Measurements from ENCODE around the gene TBC1D2B. TPM values are rescaled to one million over a fixed set of nuclear protein-coding genes. Genes with fewer than 3 reads are reported as not detected.
"Not testable (repeated sequence)": the region's sequence is repeated elsewhere in the genome, so short reads cannot be mapped to it uniquely, and the experiment has no call there.

Gene TBC1D2B
- total RNA-seq, 1 experiment from 2014 or later: 9.9 TPM

GRCh38 chr15:77975332-77976094 is 102.0 kb downstream of the TBC1D2B start:
- H3K27me3 ChIP-seq (ENCODE audit: control insufficient read depth, insufficient read depth, low read length): no peaks in the 10 kb centered on the region
- peak; percentile 28 for DNase-seq
- H3K36me3 ChIP-seq (replicated peaks; ENCODE audit: control insufficient read depth, insufficient read depth, low read length): no peaks in the 10 kb centered on the region
- no peak overlapping the region for H3K4me3 ChIP-seq (ENCODE audit: insufficient read depth, low read depth, low read length)

GRCh38 chr15:77974416-77975331 is 102.8 kb downstream of the TBC1D2B start:
- Histone ChIP-seq H3K36me3 (replicated peaks; ENCODE audit: control insufficient read depth, insufficient read depth, low read length) (no peaks in the 10 kb centered on the region), H3K4me3 (ENCODE audit: insufficient read depth, low read depth, low read length) (no peak overlapping the region), H3K27me3 (ENCODE audit: control insufficient read depth, insufficient read depth, low read length) (no peaks in the 10 kb centered on the region)
- DNase-seq: peak; percentile 19

GRCh38 chr15:77974098-77974414 is 103.5 kb downstream of the TBC1D2B start:
- DNase-seq: peak; percentile 18
- Histone ChIP-seq H3K36me3 (replicated peaks; ENCODE audit: control insufficient read depth, insufficient read depth, low read length) (no peaks in the 10 kb centered on the region), H3K27me3 (ENCODE audit: control insufficient read depth, insufficient read depth, low read length) (no peaks in the 10 kb centered on the region), H3K4me3 (ENCODE audit: insufficient read depth, low read depth, low read length) (no peak overlapping the region)

- not testable (repeated sequence) for DNase-seq; H3K27me3 ChIP-seq (ENCODE audit: control insufficient read depth, insufficient read depth, low read length); H3K36me3 ChIP-seq (replicated peaks; ENCODE audit: control insufficient read depth, insufficient read depth, low read length); H3K4me3 ChIP-seq (ENCODE audit: insufficient read depth, low read depth, low read length)
Measured at GRCh38 chr15:77973273-77974097, 104.0 kb downstream of the TBC1D2B start.

GRCh38 chr15:77972706-77973105 is 104.8 kb downstream of the TBC1D2B start:
- H3K27me3 ChIP-seq (ENCODE audit: control insufficient read depth, insufficient read depth, low read length); H3K4me3 ChIP-seq (ENCODE audit: insufficient read depth, low read depth, low read length); DNase-seq; H3K36me3 ChIP-seq (replicated peaks; ENCODE audit: control insufficient read depth, insufficient read depth, low read length): not testable (repeated sequence)

GRCh38 chr15:77971875-77972274 is 105.6 kb downstream of the TBC1D2B start:
- not testable (repeated sequence) for H3K27me3 ChIP-seq (ENCODE audit: control insufficient read depth, insufficient read depth, low read length); H3K4me3 ChIP-seq (ENCODE audit: insufficient read depth, low read depth, low read length); DNase-seq; H3K36me3 ChIP-seq (replicated peaks; ENCODE audit: control insufficient read depth, insufficient read depth, low read length)

- not testable (repeated sequence) for DNase-seq; H3K27me3 ChIP-seq (ENCODE audit: control insufficient read depth, insufficient read depth, low read length); H3K4me3 ChIP-seq (ENCODE audit: insufficient read depth, low read depth, low read length); H3K36me3 ChIP-seq (replicated peaks; ENCODE audit: control insufficient read depth, insufficient read depth, low read length)
Measured at GRCh38 chr15:77970813-77971360, 106.6 kb downstream of the TBC1D2B start.

- Histone ChIP-seq H3K4me3 (ENCODE audit: insufficient read depth, low read depth, low read length) (no peak overlapping the region), H3K27me3 (ENCODE audit: control insufficient read depth, insufficient read depth, low read length) (no peaks in the 10 kb centered on the region), H3K36me3 (replicated peaks; ENCODE audit: control insufficient read depth, insufficient read depth, low read length) (no peaks in the 10 kb centered on the region)
- no peak for DNase-seq
Measured at GRCh38 chr15:77969055-77969454, 108.5 kb downstream of the TBC1D2B start.

- Histone ChIP-seq H3K27me3 (ENCODE audit: control insufficient read depth, insufficient read depth, low read length) (no peaks in the 10 kb centered on the region), H3K36me3 (replicated peaks; ENCODE audit: control insufficient read depth, insufficient read depth, low read length) (no peaks in the 10 kb centered on the region), H3K4me3 (ENCODE audit: insufficient read depth, low read depth, low read length) (no peak overlapping the region)
- DNase-seq: no peak
Measured at GRCh38 chr15:77967798-77968197, 109.7 kb downstream of the TBC1D2B start.

- not testable (repeated sequence) for H3K4me3 ChIP-seq (ENCODE audit: insufficient read depth, low read depth, low read length); H3K36me3 ChIP-seq (replicated peaks; ENCODE audit: control insufficient read depth, insufficient read depth, low read length); DNase-seq; H3K27me3 ChIP-seq (ENCODE audit: control insufficient read depth, insufficient read depth, low read length)
Measured at GRCh38 chr15:77967235-77967615, 110.3 kb downstream of the TBC1D2B start.

GRCh38 chr15:77966540-77967234 is 110.8 kb downstream of the TBC1D2B start:
- DNase-seq: peak; percentile 86
- H3K4me3 ChIP-seq (ENCODE audit: insufficient read depth, low read depth, low read length): no peak overlapping the region
- no peaks in the 10 kb centered on the region for H3K27me3 ChIP-seq (ENCODE audit: control insufficient read depth, insufficient read depth, low read length)
- no peaks in the 10 kb centered on the region for H3K36me3 ChIP-seq (replicated peaks; ENCODE audit: control insufficient read depth, insufficient read depth, low read length)

GRCh38 chr15:77964193-77964592 is 113.3 kb downstream of the TBC1D2B start:
- H3K27me3 ChIP-seq (ENCODE audit: control insufficient read depth, insufficient read depth, low read length): no peaks in the 10 kb centered on the region
- H3K4me3 ChIP-seq (ENCODE audit: insufficient read depth, low read depth, low read length): no peak overlapping the region
- H3K36me3 ChIP-seq (replicated peaks; ENCODE audit: control insufficient read depth, insufficient read depth, low read length): no peaks in the 10 kb centered on the region
- DNase-seq: no peak

GRCh38 chr15:77959432-77959879 is 118.1 kb downstream of the TBC1D2B start:
- peak; percentile 91 for DNase-seq
- Histone ChIP-seq H3K27me3 (ENCODE audit: control insufficient read depth, insufficient read depth, low read length) (peaks cover 3% of the 10 kb centered on the region), H3K4me3 (ENCODE audit: insufficient read depth, low read depth, low read length) (no peak overlapping the region), H3K36me3 (replicated peaks; ENCODE audit: control insufficient read depth, insufficient read depth, low read length) (no peaks in the 10 kb centered on the region)

All from H7 (cell line).